T-helper 1 cell (primary cell): ENCODE results near the gene POU5F1.
"Not testable (repeated sequence)": the region's sequence is repeated elsewhere in the genome, so short reads cannot be mapped to it uniquely, and the experiment has no call there.

Source experiments
- DNase-seq, 5 donors: peaks; one replicate each; pipeline ENCODE4 v3.0.0-alpha.2; 2012 to 2020

POU5F1 gene

GRCh38 chr6:31165064-31165832 lies 5.2 kb downstream of the POU5F1 start:
- not testable (repeated sequence) for DNase-seq

GRCh38 chr6:31164475-31165063 lies 5.9 kb downstream of the POU5F1 start:
- DNase-seq, result not testable (repeated sequence)

- DNase-seq, result no peak
Observed at GRCh38 chr6:31163922-31164321, 6.6 kb downstream of the POU5F1 start.

- no peak for DNase-seq
Observed at GRCh38 chr6:31162463-31163165, 7.9 kb downstream of the POU5F1 start.

- DNase-seq, result no peak
Observed at GRCh38 chr6:31161216-31162126, 9.0 kb downstream of the POU5F1 start.

GRCh38 chr6:31158863-31159855 lies 11.3 kb downstream of the POU5F1 start:
- peak in 2 of 5 donors; percentile 20 to 44 for DNase-seq

- DNase-seq, result peak; percentile 98 to 99 (median 98)
Observed at GRCh38 chr6:31158140-31158862, 12.2 kb downstream of the POU5F1 start, which contains the start of gene TCF19. TCF19 (plus strand) TSS chr6:31158589; CDS start chr6:31159470, 881 bp downstream.

GRCh38 chr6:31157513-31158139 lies 12.9 kb downstream of the POU5F1 start, which contains the start of gene CCHCR1:
CCHCR1 (minus strand) TSS chr6:31157802; CDS start chr6:31157600, 202 bp downstream.
- DNase-seq, result no peak

GRCh38 chr6:31156641-31157040 lies 13.8 kb downstream of the POU5F1 start:
- no peak for DNase-seq

GRCh38 chr6:31154436-31154835 lies 16.0 kb downstream of the POU5F1 start:
- DNase-seq, result no peak

- DNase-seq, result no peak
Observed at GRCh38 chr6:31152781-31153180, 17.7 kb downstream of the POU5F1 start.

GRCh38 chr6:31149827-31150447 lies 20.5 kb downstream of the POU5F1 start:
- DNase-seq, result no peak

GRCh38 chr6:31145386-31145785 lies 25.1 kb downstream of the POU5F1 start:
- no peak for DNase-seq

- no peak for DNase-seq
Observed at GRCh38 chr6:31144970-31145340, 25.5 kb downstream of the POU5F1 start.

- DNase-seq, result no peak
Observed at GRCh38 chr6:31144296-31144969, 26.0 kb downstream of the POU5F1 start.

- no peak for DNase-seq
Observed at GRCh38 chr6:31143148-31143547, 27.3 kb downstream of the POU5F1 start.

GRCh38 chr6:31142361-31142761 lies 28.1 kb downstream of the POU5F1 start:
- DNase-seq, result no peak

GRCh38 chr6:31140643-31141042 lies 29.8 kb downstream of the POU5F1 start:
- DNase-seq, result no peak

GRCh38 chr6:31139599-31139998 lies 30.9 kb downstream of the POU5F1 start:
- DNase-seq, result no peak
